CD4-positive, alpha-beta T cell (primary cell): ENCODE data around the gene MEPE. TPM values are rescaled to one million over a fixed set of nuclear protein-coding genes. Genes with fewer than 3 reads are reported as not detected.
A peak's percentile ranks its signal among the peaks of the same experiment; 100 is the strongest.

Experiments
- ATAC-seq: fragments of 200-7000 bp; cut with Tn5 transposase; one replicate; pipeline ENCODE4 v1.10.0; 2022; ENCODE audit warnings: mild to moderate bottlenecking; ENCODE audit not compliant: poor library complexity
- CTCF ChIA-PET: fragments of 350-600 bp; sonication (Branson Sonifier 250); formaldehyde crosslinking; loops from one replicate; lab custom pipeline; 2021; ENCODE audit warnings: antibody characterized with exemption, inconsistent platforms; lab: Charles Lee
- POLR2A ChIA-PET: fragments of 350-600 bp; sonication (Branson Sonifier 250); formaldehyde crosslinking; loops from one replicate; lab custom pipeline; 2021; ENCODE audit warnings: antibody characterized with exemption, inconsistent platforms; lab: Charles Lee
- DNase-seq, 14 experiments: peaks; one replicate each; pipeline ENCODE4 v3.0.0-alpha.2; 2013 to 2020; ENCODE audit warnings: mixed read lengths in 2 of 14
- H3K27ac ChIP-seq, 2 donors: one replicate each; pipeline versions ENCODE4 v1.5.1 to v1.7.0; 2013; ENCODE audit warnings: low read length in 2 of 2, low read depth in 1 of 2, mild to moderate bottlenecking in 1 of 2
- H3K27me3 ChIP-seq, 2 experiments: 1 replicate in 1 of 2; 2 replicates in 1 of 2; pipeline versions ENCODE4 v1.6.1 to v1.7.0; 2013; ENCODE audit warnings: low read length in 2 of 2, control low read depth in 1 of 2, mild to moderate bottlenecking in 1 of 2, moderate library complexity in 1 of 2; ENCODE audit not compliant: insufficient read depth in 2 of 2, control insufficient read depth in 1 of 2
- H3K36me3 ChIP-seq: one replicate; pipeline ENCODE4 v1.6.1; 2013; ENCODE audit warnings: low read length, control low read depth; ENCODE audit not compliant: insufficient read depth
- H3K4me1 ChIP-seq: one replicate; pipeline ENCODE4 v1.6.1; 2013; ENCODE audit warnings: low read length, control low read depth; ENCODE audit not compliant: insufficient read depth
- H3K4me3 ChIP-seq: one replicate; pipeline ENCODE4 v1.5.1; 2013; ENCODE audit warnings: mild to moderate bottlenecking, low read length, moderate library complexity
- H3K9me3 ChIP-seq, 2 experiments: 1 replicate in 1 of 2; 2 replicates in 1 of 2; pipeline versions ENCODE4 v1.6.1 to v1.7.0; 2013; ENCODE audit warnings: low read length in 2 of 2, mild to moderate bottlenecking in 2 of 2, control low read depth in 1 of 2, moderate library complexity in 1 of 2; ENCODE audit not compliant: control insufficient read depth in 1 of 2, insufficient read depth in 1 of 2
- H3K27ac Mint-ChIP-seq: one replicate; pipeline ENCODE4 v1.8.0; 2020; ENCODE audit warnings: mixed read lengths
- H3K27me3 Mint-ChIP-seq: one replicate; pipeline ENCODE4 v1.8.0; 2021; ENCODE audit warnings: mixed read lengths
- H3K36me3 Mint-ChIP-seq: one replicate; pipeline ENCODE4 v1.8.0; 2021; ENCODE audit warnings: low read depth, mixed read lengths
- H3K4me1 Mint-ChIP-seq: one replicate; pipeline ENCODE4 v1.8.0; 2021; ENCODE audit warnings: low read depth, mixed read lengths
- H3K4me3 Mint-ChIP-seq: one replicate; pipeline ENCODE4 v1.8.0; 2020; ENCODE audit warnings: mild to moderate bottlenecking, mixed read lengths
- H3K9me3 Mint-ChIP-seq: one replicate; pipeline ENCODE4 v1.8.0; 2020; ENCODE audit warnings: mixed read lengths
- CTCF ChIP-seq: fragments of 200-600 bp; IDR thresholded peaks from one replicate; pipeline ENCODE4 v1.8.0; 2022; ENCODE audit warnings: antibody characterized with exemption, mild to moderate bottlenecking
- intact Hi-C, 2 experiments: fragments of 100-400 bp; cut with DNase I in 1 of 2; cut with micrococcal nuclease in 1 of 2; formaldehyde crosslinking; loops; one replicate each; pipeline versions ENCODE4 v1.15.1 to v1.9.0; 2023 to 2025; cut with DNase I, micrococcal nuclease
- total RNA-seq, 174 experiments: library from RNA in 2 of 174; stranded (reverse) in 2 of 174; gene quantifications; one replicate each; pipeline ENCODE4 v1.2.3 and lab custom pipeline; 2021 to 2026

The MEPE gene
- total RNA-seq, 2 experiments from 2014 or later = not detected

- Mint-ChIP-seq H3K27me3 (peaks cover 11% of the 10 kb centered on the region), H3K36me3 (no peaks in the 10 kb centered on the region), H3K4me1 (peaks cover 18% of the 10 kb centered on the region), H3K9me3 (no peaks in the 10 kb centered on the region), H3K27ac (no peak overlapping the region), H3K4me3 (no peak overlapping the region)
- DNase-seq (peak in 3 of 14 experiments; percentile 17 to 66 (median 50)), ATAC-seq (no peak)
- Histone ChIP-seq H3K36me3 (no peaks in the 10 kb centered on the region), H3K27me3 (peaks cover 4 to 9% of the 10 kb centered on the region in 2 experiments), H3K27ac (no peak overlapping the region), H3K4me1 (no peaks in the 10 kb centered on the region), H3K4me3 (no peak overlapping the region), H3K9me3 (no peaks in the 10 kb centered on the region)
- CTCF ChIA-PET = no interaction called here
- TF ChIP-seq CTCF = no peak
- intact Hi-C loops = loop anchor here in 1 of 2 experiments (10.0 kb wide), 1 partner anchor 663 kb away; no protein-coding TSS in a partner anchor
- POLR2A ChIA-PET = no interaction called here
These were observed 18.6 kb downstream of the MEPE start for GRCh38 chr4:87851332-87851731.

DNA sequence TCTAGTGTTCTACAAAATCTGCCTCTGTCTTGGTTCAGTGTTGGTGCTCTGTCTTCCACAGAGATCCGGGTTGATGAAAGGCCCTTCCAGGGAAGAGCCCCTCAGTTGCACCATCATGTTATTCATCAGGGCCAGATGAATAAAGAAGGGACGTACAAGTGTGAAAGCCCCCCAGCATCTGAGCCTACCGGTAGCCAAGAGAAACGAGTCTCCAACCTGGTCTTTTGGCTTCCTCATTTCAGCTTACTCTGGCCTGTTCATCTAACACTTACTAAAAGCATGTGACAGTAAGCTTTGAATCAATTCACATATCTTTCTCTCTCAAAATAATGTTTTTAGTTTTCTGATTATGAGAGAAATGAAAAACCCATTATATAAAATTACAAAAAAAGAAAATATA, 19.2 kb downstream of the MEPE start:
- no peak for ATAC-seq
- intact Hi-C loops = loop anchor here (2.0 to 10.0 kb wide), 3 partner anchors 359 to 663 kb away; no protein-coding TSS in a partner anchor
- H3K4me1 Mint-ChIP-seq = peaks cover 18% of the 10 kb centered on the region

DNA sequence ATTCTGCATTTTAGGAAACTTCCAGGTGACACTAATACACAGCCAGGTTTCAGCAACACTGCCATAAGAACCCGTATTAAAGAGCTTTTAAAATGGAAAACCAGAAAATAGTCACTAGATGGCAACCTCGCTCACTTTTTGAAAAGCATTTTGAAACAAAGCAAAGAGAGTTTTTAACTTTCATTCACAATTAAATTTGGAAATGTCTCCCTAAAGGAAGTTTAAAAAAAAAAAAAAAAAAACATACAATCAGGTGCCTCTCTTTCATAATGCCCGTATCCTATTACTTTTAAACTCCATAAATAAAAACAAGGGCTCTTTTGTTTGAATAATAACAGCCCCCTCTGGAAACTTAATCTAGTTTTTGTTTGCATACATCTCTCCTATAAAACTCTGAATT, 20.3 kb downstream of the MEPE start:
- ChIA-PET CTCF (interaction anchor here (0.7 to 1.0 kb wide), 2 partner anchors 102 to 359 kb away, joined by 3 read pairs; no protein-coding TSS in a partner anchor), POLR2A (no interaction called here)

More for the DNA sequence above, 19.2 kb downstream of the MEPE start:
- H3K4me3 ChIP-seq = no peak overlapping the region
- no peaks in the 10 kb centered on the region for H3K9me3 Mint-ChIP-seq
- peaks cover 12% of the 10 kb centered on the region for H3K27me3 Mint-ChIP-seq
- H3K4me1 ChIP-seq = no peaks in the 10 kb centered on the region
- DNase-seq = no peak
- no peak overlapping the region for H3K27ac ChIP-seq
- TF ChIP-seq CTCF = no peak
- ChIA-PET POLR2A (no interaction called here), CTCF (no interaction called here)
- H3K9me3 ChIP-seq = no peaks in the 10 kb centered on the region
- peaks cover 4% of the 10 kb centered on the region in 2 experiments for H3K27me3 ChIP-seq
- no peak overlapping the region for H3K4me3 Mint-ChIP-seq
- H3K36me3 ChIP-seq = no peaks in the 10 kb centered on the region
- no peaks in the 10 kb centered on the region for H3K36me3 Mint-ChIP-seq
- H3K27ac Mint-ChIP-seq = no peak overlapping the region

More for the DNA sequence above, 20.3 kb downstream of the MEPE start:
- Mint-ChIP-seq H3K27ac (no peak overlapping the region), H3K27me3 (peaks cover 10% of the 10 kb centered on the region), H3K4me1 (peaks cover 17% of the 10 kb centered on the region), H3K4me3 (no peak overlapping the region), H3K9me3 (no peaks in the 10 kb centered on the region), H3K36me3 (no peaks in the 10 kb centered on the region)
- intact Hi-C loops = loop anchor here (2.0 to 10.0 kb wide), 3 partner anchors 358 to 662 kb away; no protein-coding TSS in a partner anchor
- DNase-seq (peak in 3 of 14 experiments; percentile 17 to 38 (median 32)), ATAC-seq (no peak)
- Histone ChIP-seq H3K9me3 (no peaks in the 10 kb centered on the region), H3K4me1 (no peaks in the 10 kb centered on the region), H3K36me3 (no peaks in the 10 kb centered on the region), H3K27ac (no peak overlapping the region), H3K27me3 (peaks cover 0 to 4% of the 10 kb centered on the region in 2 experiments), H3K4me3 (no peak overlapping the region)
- peak; percentile 34 for TF ChIP-seq CTCF
